GM19467 (cell line): ENCODE measurements around the gene NBPF10.
"Not testable (repeated sequence)": the region's sequence is repeated elsewhere in the genome, so short reads cannot be mapped to it uniquely, and the experiment has no call there.

Experiments used
- ATAC-seq: cut with Tn5 transposase; IDR thresholded peaks from one replicate; pipeline ENCODE4 v1.9.1; 2021; ENCODE audit warnings: mild to moderate bottlenecking, moderate library complexity; ENCODE audit not compliant: unreplicated experiment

Gene NBPF10

GRCh38 chr1:146144465-146144864, at the start of gene NBPF10:
Gene NBPF10, minus strand, starts transcription at chr1:146144804. Its CDS starts 35 bp downstream, at chr1:146144769.
- ATAC-seq: not testable (repeated sequence)

DNA sequence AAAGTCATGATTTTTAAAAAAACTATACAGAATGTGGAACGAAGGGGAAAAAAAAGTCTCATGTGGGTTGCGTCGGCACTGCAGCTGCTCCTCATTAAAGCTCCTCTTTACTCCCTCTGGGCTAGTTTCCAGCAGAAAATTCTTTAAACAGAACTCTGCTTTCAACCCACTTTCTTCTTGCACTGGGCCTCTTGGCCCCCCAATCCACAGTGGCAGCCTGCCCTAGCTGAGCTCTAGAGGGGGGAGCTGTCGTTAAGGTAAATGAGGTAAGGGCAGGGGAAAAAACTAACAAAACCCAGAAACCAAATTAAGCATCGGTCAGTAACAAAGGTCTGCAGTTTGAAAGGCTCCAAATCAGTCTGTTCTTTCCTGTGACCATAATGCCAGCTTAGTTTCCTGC, 29.9 kb upstream of the NBPF10 start:
- ATAC-seq: not testable (repeated sequence)

GRCh38 chr1:146167740-146168139, 23.1 kb upstream of the NBPF10 start:
- not testable (repeated sequence) for ATAC-seq

GRCh38 chr1:146167273-146167672, 22.7 kb upstream of the NBPF10 start:
- not testable (repeated sequence) for ATAC-seq
